Ishikawa (cell line): ENCODE results near the gene CCNI.

ENCODE experiments used
- CEBPB ChIP-seq: IDR thresholded peaks from 2 replicates; pipeline ENCODE4 v1.6.1; 2012
- CREB1 ChIP-seq: IDR thresholded peaks from 2 replicates; pipeline ENCODE4 v1.6.1; 2012; ENCODE audit warnings: low read depth
- EGR1 ChIP-seq: IDR thresholded peaks from 2 replicates; pipeline ENCODE4 v1.6.1; 2012
- EP300 ChIP-seq: IDR thresholded peaks from 2 replicates; pipeline ENCODE4 v1.6.1; 2012; ENCODE audit warnings: borderline replicate concordance
- FOXM1 ChIP-seq: IDR thresholded peaks from 2 replicates; pipeline ENCODE4 v1.6.1; 2012; ENCODE audit warnings: low read depth, borderline replicate concordance
- NFIC ChIP-seq: IDR thresholded peaks from 2 replicates; pipeline ENCODE4 v1.6.1; 2012
- RAD21 ChIP-seq: IDR thresholded peaks from 2 replicates; pipeline ENCODE4 v1.6.1; 2012; ENCODE audit warnings: low read depth
- TAF1 ChIP-seq: IDR thresholded peaks from 2 replicates; pipeline ENCODE4 v1.6.1; 2012; ENCODE audit warnings: low read depth, mild to moderate bottlenecking
- TCF12 ChIP-seq: IDR thresholded peaks from 2 replicates; pipeline ENCODE4 v1.6.1; 2012; ENCODE audit warnings: low read depth
- TEAD4 ChIP-seq: IDR thresholded peaks from 2 replicates; pipeline ENCODE4 v1.6.1; 2012
- YY1 ChIP-seq: IDR thresholded peaks from 2 replicates; pipeline ENCODE4 v1.6.1; 2012; ENCODE audit warnings: low read depth
- ZBTB7A ChIP-seq: IDR thresholded peaks from 2 replicates; pipeline ENCODE4 v1.6.1; 2012; ENCODE audit warnings: low read depth
- TF ChIP-seq, protein P1 (sequence below): IDR thresholded peaks from 2 replicates; pipeline ENCODE4 v1.6.1; 2012
- TF ChIP-seq, protein P2 (sequence below): IDR thresholded peaks from 2 replicates; pipeline ENCODE4 v1.6.1; 2012; ENCODE audit warnings: low read depth, mild to moderate bottlenecking
- TF ChIP-seq, protein P3 (sequence below): IDR thresholded peaks from 2 replicates; pipeline ENCODE4 v1.6.1; 2012

The CCNI gene

DNA sequence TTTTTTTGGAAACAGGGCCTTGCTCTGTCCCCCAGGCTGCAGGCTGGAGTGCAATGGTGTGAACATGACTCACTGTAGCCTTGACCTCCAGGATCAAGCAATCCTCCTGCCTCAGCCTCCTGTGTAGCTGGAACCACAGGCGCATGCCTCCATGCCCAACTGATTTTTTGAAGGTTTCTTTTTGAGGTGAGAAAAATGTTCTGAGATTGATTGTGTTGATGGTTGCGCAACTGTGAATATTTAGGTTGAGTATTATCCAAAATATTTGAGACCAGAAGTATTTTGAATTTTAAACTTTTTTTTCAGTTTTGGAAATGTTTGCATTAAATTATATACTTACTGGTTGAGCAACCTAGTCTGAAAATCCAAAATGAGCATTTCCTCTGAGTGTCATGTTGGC lies 2.6 kb upstream of the CCNI start:
- TF ChIP-seq RAD21 (no peak), CEBPB (peak; percentile 63), FOXM1 (no peak)
- TF ChIP-seq, protein P1, sequence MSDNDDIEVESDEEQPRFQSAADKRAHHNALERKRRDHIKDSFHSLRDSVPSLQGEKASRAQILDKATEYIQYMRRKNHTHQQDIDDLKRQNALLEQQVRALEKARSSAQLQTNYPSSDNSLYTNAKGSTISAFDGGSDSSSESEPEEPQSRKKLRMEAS, result no peak
- TF ChIP-seq, protein P2, sequence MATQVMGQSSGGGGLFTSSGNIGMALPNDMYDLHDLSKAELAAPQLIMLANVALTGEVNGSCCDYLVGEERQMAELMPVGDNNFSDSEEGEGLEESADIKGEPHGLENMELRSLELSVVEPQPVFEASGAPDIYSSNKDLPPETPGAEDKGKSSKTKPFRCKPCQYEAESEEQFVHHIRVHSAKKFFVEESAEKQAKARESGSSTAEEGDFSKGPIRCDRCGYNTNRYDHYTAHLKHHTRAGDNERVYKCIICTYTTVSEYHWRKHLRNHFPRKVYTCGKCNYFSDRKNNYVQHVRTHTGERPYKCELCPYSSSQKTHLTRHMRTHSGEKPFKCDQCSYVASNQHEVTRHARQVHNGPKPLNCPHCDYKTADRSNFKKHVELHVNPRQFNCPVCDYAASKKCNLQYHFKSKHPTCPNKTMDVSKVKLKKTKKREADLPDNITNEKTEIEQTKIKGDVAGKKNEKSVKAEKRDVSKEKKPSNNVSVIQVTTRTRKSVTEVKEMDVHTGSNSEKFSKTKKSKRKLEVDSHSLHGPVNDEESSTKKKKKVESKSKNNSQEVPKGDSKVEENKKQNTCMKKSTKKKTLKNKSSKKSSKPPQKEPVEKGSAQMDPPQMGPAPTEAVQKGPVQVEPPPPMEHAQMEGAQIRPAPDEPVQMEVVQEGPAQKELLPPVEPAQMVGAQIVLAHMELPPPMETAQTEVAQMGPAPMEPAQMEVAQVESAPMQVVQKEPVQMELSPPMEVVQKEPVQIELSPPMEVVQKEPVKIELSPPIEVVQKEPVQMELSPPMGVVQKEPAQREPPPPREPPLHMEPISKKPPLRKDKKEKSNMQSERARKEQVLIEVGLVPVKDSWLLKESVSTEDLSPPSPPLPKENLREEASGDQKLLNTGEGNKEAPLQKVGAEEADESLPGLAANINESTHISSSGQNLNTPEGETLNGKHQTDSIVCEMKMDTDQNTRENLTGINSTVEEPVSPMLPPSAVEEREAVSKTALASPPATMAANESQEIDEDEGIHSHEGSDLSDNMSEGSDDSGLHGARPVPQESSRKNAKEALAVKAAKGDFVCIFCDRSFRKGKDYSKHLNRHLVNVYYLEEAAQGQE, result no peak
- TF ChIP-seq, protein P3, sequence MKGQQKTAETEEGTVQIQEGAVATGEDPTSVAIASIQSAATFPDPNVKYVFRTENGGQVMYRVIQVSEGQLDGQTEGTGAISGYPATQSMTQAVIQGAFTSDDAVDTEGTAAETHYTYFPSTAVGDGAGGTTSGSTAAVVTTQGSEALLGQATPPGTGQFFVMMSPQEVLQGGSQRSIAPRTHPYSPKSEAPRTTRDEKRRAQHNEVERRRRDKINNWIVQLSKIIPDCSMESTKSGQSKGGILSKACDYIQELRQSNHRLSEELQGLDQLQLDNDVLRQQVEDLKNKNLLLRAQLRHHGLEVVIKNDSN, result no peak

DNA sequence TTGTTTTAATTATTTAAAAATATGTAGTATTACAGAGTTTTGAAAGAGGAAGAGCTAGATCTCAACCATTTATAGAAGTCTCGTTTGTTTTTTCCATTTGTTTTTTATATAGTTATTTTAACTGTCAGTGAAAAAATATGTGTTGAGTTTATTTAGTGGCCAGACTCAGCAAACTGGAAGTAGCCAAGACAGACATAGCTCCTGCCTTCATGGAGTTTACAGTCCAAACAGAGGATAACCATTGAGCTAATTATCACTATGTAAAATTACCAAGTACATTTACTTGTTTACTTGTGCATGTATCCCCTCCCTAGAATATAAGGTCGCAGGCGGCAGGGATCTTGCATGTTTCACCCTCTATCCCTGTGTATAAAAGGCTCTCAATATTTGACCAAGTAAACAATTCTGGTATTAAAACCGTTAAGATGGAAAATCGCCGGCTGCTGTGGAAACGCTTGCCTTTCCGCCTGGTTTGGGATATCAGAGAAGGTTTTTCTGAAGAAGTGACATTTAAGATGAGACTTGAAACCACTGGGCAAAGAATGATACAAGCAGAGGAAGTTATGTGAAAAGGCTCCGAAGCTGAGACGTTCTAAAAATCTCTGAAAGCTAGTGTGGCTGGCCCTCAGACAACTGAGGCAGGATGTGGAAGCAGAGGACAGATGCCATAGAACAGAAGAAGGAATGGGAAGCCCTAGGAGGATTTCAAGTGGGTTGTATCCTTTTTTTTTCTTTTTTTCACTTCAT lies 1.3 kb upstream of the CCNI start:
- TF ChIP-seq NFIC (no peak), CREB1 (no peak), EGR1 (no peak), FOXM1 (no peak), EP300 (no peak), RAD21 (no peak)
- TF ChIP-seq, protein P1, result no peak
- TF ChIP-seq, protein P2, result no peak

DNA sequence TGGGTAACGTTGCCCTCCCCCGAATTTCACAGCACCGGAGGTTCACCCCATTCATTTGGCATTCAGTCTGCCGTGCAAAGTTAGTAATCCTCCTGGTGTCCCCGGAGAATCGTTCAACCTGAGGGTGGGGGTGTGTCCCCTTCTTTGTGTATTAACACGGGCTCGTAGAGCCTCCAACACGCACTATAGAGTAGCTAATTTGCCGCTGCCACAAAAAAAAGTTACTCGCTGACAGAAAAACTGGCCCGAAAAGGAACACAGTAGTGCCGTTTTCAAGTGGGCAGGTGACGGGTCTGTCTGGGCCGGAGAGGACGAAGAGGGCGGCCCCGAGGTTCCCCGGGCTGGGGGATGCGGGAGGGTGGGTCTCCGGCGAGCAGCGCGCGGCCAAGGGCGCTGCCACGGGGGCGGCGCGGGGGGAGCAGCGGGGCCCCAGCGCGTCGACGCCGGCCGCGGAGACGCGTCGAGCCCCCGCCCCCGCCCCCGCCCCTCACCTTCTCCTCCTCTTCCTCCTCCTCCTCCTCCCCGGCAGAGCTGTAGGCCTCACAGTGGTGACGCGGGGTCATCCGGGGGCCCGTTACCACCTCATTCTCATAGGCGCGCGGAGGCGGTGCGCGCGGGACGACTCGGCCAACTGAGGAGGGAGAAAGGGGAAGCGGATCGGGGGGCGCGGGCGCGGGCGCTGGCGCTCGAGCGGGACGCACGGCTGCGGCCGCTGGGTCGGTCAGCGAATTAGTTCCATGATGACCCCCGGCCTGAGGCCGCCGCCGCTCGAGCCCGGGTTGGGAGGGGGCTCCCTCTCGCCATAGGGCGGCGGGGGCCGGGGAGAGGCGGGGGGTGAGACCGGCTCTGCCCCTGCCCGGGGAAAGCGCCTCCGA lies 571 bp downstream of the CCNI start:
- TF ChIP-seq, protein P2, result peak; percentile 13; the same call in 1 of the 2 replicates
- TF ChIP-seq EGR1 (no peak), ZBTB7A (0 out of 2 replicates have a peak, but pooled peaks have one; percentile 52)
- TF ChIP-seq, protein P3, result no peak
- TF ChIP-seq, protein P1, result peak; percentile 37; the same call in 1 of the 2 replicates

DNA sequence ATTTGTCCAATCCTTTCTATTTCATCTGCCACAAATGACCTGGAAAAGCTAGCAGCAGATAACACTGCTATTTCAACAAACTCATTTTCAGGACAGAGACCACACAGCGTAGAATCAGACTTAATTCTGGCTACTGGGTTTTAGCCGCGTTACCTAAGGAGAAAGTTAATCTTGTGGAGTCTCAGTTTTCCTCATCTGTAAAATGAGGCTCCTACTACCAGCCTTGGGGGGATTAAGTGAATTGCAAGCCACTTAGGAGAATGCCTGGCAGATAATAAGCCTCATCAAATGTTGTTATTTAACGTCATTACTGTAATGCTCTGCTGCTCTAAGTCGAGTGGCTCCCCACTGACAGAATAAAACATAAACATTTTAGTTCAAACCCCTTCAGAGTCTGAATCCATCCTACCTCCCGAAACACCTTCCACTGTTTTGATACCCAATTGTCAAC lies 1.4 kb downstream of the CCNI start:
- TF ChIP-seq RAD21 (no peak), CREB1 (no peak), EGR1 (no peak), EP300 (no peak), TCF12 (no peak), FOXM1 (no peak), CEBPB (no peak), TEAD4 (no peak), YY1 (no peak), TAF1 (no peak)
- TF ChIP-seq, protein P3, result no peak
- TF ChIP-seq, protein P1, result no peak
